Endodermal cell (in vitro differentiated cells): ENCODE results near the gene MFSD12. TPM values are rescaled to one million over a fixed set of nuclear protein-coding genes. Genes with fewer than 3 reads are reported as not detected.

Experiments used
- DNase-seq: peaks from one replicate; pipeline ENCODE4 v3.0.0-alpha.2; 2017
- H3K27ac ChIP-seq: 2 replicates; pipeline ENCODE4 v1.5.1; 2013; ENCODE audit warnings: mild to moderate bottlenecking, low read depth, low read length, moderate library complexity
- H3K27me3 ChIP-seq: 2 replicates; pipeline ENCODE4 v1.6.1; 2013; ENCODE audit warnings: mild to moderate bottlenecking, low read length, moderate library complexity; ENCODE audit not compliant: insufficient read depth, control insufficient read depth, poor library complexity, severe bottlenecking
- H3K36me3 ChIP-seq: 2 replicates; pipeline ENCODE4 v1.7.0; 2013; ENCODE audit warnings: mild to moderate bottlenecking, low read length, moderate library complexity; ENCODE audit not compliant: control insufficient read depth, insufficient read depth
- H3K4me1 ChIP-seq: one replicate; pipeline ENCODE4 v1.7.0; 2013; ENCODE audit warnings: low read length; ENCODE audit not compliant: control insufficient read depth, insufficient read depth
- H3K4me3 ChIP-seq: 2 replicates; pipeline ENCODE4 v1.5.1; 2013; ENCODE audit warnings: mild to moderate bottlenecking, low read length, moderate library complexity
- H3K9ac ChIP-seq: 2 replicates; pipeline ENCODE4 v1.6.1; 2013; ENCODE audit warnings: mild to moderate bottlenecking, low read length, moderate library complexity; ENCODE audit not compliant: poor library complexity, severe bottlenecking; ENCODE audit errors: extremely low read depth
- H3K9me3 ChIP-seq: 2 replicates; pipeline ENCODE4 v1.6.1; 2013; ENCODE audit warnings: mild to moderate bottlenecking, low read length, moderate library complexity; ENCODE audit not compliant: control insufficient read depth
- H3K27ac Mint-ChIP-seq: 2 replicates; pipeline ENCODE4 v1.8.0; 2020; ENCODE audit warnings: mixed read lengths
- H3K27me3 Mint-ChIP-seq: 2 replicates; pipeline ENCODE4 v1.8.0; 2021; ENCODE audit warnings: mild to moderate bottlenecking, mixed read lengths; ENCODE audit not compliant: insufficient read depth
- H3K36me3 Mint-ChIP-seq: 2 replicates; pipeline ENCODE4 v1.8.0; 2020; ENCODE audit warnings: low read depth, mixed read lengths
- H3K4me1 Mint-ChIP-seq: 2 replicates; pipeline ENCODE4 v1.8.0; 2020; ENCODE audit warnings: mixed read lengths
- H3K4me3 Mint-ChIP-seq: 2 replicates; pipeline ENCODE4 v1.8.0; 2020; ENCODE audit warnings: mild to moderate bottlenecking, moderate library complexity, mixed read lengths
- H3K9me3 Mint-ChIP-seq: 2 replicates; pipeline ENCODE4 v1.8.0; 2020; ENCODE audit warnings: mild to moderate bottlenecking, mixed read lengths
- WGBS, 2 experiments: methylation state at CpG; one replicate each; pipeline versions ENCODE4 v1.1.5 to v1.1.7; 2013; ENCODE audit warnings: missing lambda C conversion rate in 2 of 2, mixed read lengths in 1 of 2; ENCODE audit not compliant: insufficient coverage in 1 of 2, insufficient read length in 1 of 2; 5-methylcytosine and 5-hydroxymethylcytosine counted together
- total RNA-seq, 2 donors: library from RNA; stranded (reverse); fragmentation: NEBNext Ultra II Directional in 1 of 2; extraction: Animal tissue kit (Norgen Biotek cat#: 25700) in 1 of 2; gene quantifications; 2 replicates in 1 of 2; 3 replicates in 1 of 2; pipeline ENCODE4 v1.2.1, GENCODE V29; 2021
- TF ChIP-seq, protein P1 (sequence below): fragments of 200-600 bp; sonication (generic); conservative IDR thresholded peaks from 2 replicates; pipeline ENCODE4 v1.5.0; 2021; ENCODE audit warnings: antibody characterized with exemption, mild to moderate bottlenecking

MFSD12 gene
- total RNA-seq, 2 donors from 2014 or later: 48.2 to 62.4 TPM

DNA sequence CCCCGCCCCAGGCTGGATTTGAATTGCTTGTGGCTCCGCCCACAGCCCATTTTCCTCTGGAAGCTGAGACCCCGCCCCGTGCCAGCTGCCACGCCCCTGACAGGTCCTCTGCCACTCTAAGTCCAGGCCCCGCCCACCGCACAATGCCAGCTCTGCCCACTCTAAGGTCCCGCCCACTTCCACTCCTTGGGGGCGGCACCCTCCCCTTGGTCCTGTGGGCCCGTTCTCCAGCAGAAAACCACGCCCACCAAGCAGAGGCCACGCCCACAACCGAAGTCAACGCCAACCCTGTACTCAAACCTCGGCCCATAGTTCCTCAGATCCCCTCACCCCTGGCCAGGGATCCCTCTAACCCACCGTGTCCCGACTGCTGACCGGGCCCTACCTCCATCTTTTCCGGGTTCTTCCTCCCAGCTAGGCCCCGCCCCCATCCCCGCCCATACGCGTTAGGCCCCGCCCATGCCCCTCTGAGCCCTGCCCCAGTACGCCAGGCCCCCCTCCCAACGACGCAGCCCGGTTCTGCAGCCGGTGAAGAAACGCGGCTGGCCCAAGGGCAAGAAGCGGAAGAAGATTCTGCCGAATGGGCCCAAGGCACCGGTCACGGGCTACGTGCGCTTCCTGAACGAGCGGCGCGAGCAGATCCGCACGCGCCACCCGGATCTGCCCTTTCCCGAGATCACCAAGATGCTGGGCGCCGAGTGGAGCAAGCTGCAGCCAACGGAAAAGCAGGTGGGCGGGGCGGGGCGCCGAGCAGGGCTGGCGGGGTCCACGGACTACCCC lies 16.7 kb upstream of the MFSD12 start:
- WGBS, 2 experiments: 55 to 67% methylated on average over 31 to 55 of the region's 55 CpGs
- H3K9ac ChIP-seq: no peak overlapping the region
- H3K36me3 ChIP-seq: peaks cover 8% of the 10 kb centered on the region
- peaks cover 8% of the 10 kb centered on the region for H3K27me3 ChIP-seq
- Mint-ChIP-seq H3K27ac (peak overlapping the region; percentile 48), H3K9me3 (no peaks in the 10 kb centered on the region), H3K36me3 (peaks cover 12% of the 10 kb centered on the region), H3K27me3 (peaks cover 6% of the 10 kb centered on the region), H3K4me3 (peak overlapping the region; percentile 69), H3K4me1 (peaks cover 10% of the 10 kb centered on the region)
- H3K27ac ChIP-seq: no peak overlapping the region
- no peaks in the 10 kb centered on the region for H3K4me1 ChIP-seq
- H3K4me3 ChIP-seq: peak overlapping the region; percentile 85
- H3K9me3 ChIP-seq: no peaks in the 10 kb centered on the region
- TF ChIP-seq, protein P1, sequence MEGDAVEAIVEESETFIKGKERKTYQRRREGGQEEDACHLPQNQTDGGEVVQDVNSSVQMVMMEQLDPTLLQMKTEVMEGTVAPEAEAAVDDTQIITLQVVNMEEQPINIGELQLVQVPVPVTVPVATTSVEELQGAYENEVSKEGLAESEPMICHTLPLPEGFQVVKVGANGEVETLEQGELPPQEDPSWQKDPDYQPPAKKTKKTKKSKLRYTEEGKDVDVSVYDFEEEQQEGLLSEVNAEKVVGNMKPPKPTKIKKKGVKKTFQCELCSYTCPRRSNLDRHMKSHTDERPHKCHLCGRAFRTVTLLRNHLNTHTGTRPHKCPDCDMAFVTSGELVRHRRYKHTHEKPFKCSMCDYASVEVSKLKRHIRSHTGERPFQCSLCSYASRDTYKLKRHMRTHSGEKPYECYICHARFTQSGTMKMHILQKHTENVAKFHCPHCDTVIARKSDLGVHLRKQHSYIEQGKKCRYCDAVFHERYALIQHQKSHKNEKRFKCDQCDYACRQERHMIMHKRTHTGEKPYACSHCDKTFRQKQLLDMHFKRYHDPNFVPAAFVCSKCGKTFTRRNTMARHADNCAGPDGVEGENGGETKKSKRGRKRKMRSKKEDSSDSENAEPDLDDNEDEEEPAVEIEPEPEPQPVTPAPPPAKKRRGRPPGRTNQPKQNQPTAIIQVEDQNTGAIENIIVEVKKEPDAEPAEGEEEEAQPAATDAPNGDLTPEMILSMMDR: no peak
- DNase-seq: peak; percentile 100

DNA sequence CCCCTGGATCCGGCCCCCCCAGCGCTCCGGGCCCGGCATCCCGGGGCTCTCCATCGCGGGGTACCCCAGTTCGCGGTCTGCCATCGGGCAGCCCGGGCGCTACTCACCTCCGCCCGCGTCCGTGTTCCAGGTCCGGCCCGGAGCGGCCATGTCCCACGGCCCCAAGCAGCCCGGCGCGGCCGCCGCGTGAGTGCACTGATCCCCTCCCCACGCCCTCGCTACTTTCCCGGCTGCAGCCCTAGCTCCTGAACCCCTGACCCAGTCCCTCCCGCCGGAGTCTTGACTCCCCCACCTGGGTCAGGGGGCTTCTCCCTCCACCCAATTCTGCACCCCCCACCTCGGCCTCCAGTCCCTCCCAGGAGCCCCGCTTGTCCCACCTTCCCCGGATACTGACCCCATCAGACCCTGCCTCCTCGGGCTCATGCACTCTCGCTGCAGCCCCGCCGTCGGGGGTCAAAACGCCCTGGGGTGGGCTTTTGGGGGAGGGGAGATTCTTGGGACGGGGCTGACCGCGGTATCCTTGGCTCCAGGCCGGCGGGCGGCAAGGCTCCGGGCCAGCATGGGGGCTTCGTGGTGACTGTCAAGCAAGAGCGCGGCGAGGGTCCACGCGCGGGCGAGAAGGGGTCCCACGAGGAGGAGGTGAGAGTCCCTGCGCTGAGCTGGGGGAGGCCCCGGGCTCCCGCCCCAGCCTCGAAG lies 15.9 kb upstream of the MFSD12 start:
- H3K27ac Mint-ChIP-seq: no peak overlapping the region
- no peaks in the 10 kb centered on the region for H3K9me3 Mint-ChIP-seq
- peak overlapping the region; percentile 69 for H3K4me3 Mint-ChIP-seq
- peaks cover 12% of the 10 kb centered on the region for H3K36me3 Mint-ChIP-seq
- peaks cover 1% of the 10 kb centered on the region for H3K27me3 Mint-ChIP-seq
- H3K4me1 Mint-ChIP-seq: peaks cover 10% of the 10 kb centered on the region
- Histone ChIP-seq H3K36me3 (peaks cover 8% of the 10 kb centered on the region), H3K9me3 (no peaks in the 10 kb centered on the region), H3K27ac (peak overlapping the region; percentile 60), H3K4me1 (no peaks in the 10 kb centered on the region), H3K9ac (peak overlapping the region; percentile 71), H3K4me3 (peak overlapping the region; percentile 85), H3K27me3 (peaks cover 8% of the 10 kb centered on the region)
- TF ChIP-seq, protein P1: no peak
- DNase-seq: no peak
- WGBS, 2 experiments: 1 to 2% methylated on average over 14 to 60 of the region's 60 CpGs

DNA sequence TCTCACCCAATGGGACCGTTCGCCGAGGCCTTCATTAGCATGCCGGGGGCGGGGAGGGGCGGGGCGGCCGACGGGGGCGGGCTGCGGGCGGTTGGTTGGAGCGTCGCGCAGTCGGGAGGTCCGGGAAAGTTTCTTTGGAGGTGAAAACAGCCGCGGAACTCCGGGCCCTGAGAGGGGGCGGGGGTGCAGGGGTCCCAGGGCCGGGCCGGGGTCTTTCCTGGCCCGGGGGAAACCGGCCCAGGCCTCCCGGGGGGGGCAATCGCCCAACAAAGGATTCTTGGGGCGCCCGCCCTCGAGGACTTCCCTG lies 15.4 kb upstream of the MFSD12 start, which contains the start of gene HMG20B:
Gene HMG20B (plus strand): TSS at position 90 of the 307 bp plus-strand sequence. CDS start 366 bp downstream, outside the sequence.
- peaks cover under 1% of the 10 kb centered on the region for H3K27me3 Mint-ChIP-seq
- TF ChIP-seq, protein P1: no peak
- no peak within 1 kb of the TSS for H3K27ac Mint-ChIP-seq
- Histone ChIP-seq H3K27ac (peak within 1 kb of the TSS; percentile 60), H3K27me3 (peaks cover 8% of the 10 kb centered on the region), H3K4me1 (no peaks in the 10 kb centered on the region), H3K9me3 (no peaks in the 10 kb centered on the region), H3K9ac (peak within 1 kb of the TSS; percentile 71), H3K4me3 (peak within 1 kb of the TSS; percentile 85), H3K36me3 (peaks cover 8% of the 10 kb centered on the region)
- no peaks in the 10 kb centered on the region for H3K9me3 Mint-ChIP-seq
- WGBS, 2 experiments: 0% methylated on average over 30 of the region's 30 CpGs; no CpG with 5 or more reads in 1 of the 2 experiments
- peaks cover 12% of the 10 kb centered on the region for H3K36me3 Mint-ChIP-seq
- H3K4me3 Mint-ChIP-seq: peak within 1 kb of the TSS; percentile 69
- DNase-seq: no peak
- peaks cover 10% of the 10 kb centered on the region for H3K4me1 Mint-ChIP-seq
